K562 (cell line): ENCODE measurements around the gene IGSF23. TPM values are rescaled to one million over a fixed set of nuclear protein-coding genes. Genes with fewer than 3 reads are reported as not detected.
"Not testable (repeated sequence)": the region's sequence is repeated elsewhere in the genome, so short reads cannot be mapped to it uniquely, and the experiment has no call there.

ENCODE experiments used
- ATAC-seq: fragments of 200-7000 bp; cut with Tn5 transposase; 3 replicates; pipeline ENCODE4 v1.9.1; 2020; ENCODE audit warnings: moderate library complexity
- BruUV-seq: library from RNA; stranded (reverse); fragments of 400-500 nt; replicated peaks from 2 replicates; lab custom pipeline; 2021; lab: Mats Ljungman, UMichigan
- CTCF ChIA-PET: fragments of 300-600 bp; formaldehyde crosslinking; extraction: SDS; loops from one replicate; lab custom pipeline; 2021; ENCODE audit warnings: low intra/inter-chr PET ratio; lab: Yijun Ruan, JAX
- POLR2A ChIA-PET: fragments of 300-600, 350-650 bp; sonication (Branson Sonifier 250); formaldehyde crosslinking; extraction: SDS; loops from one replicate; lab custom pipeline; 2021; ENCODE audit warnings: antibody characterized with exemption, inconsistent platforms; lab: Yijun Ruan, JAX
- DNase-seq, 4 experiments: peaks; one replicate each; pipeline versions ENCODE4 v3.0.0 to v3.0.0-alpha.2; 2011 to 2018; ENCODE audit warnings: low spot score in 3 of 4, mixed read lengths in 3 of 4; ENCODE audit errors: extremely low read depth in 1 of 4
- FAIRE-seq: peaks from 2 replicates; lab custom pipeline; 2011; peaks lifted over from hg19 to GRCh38; lab: Jason Lieb, UNC
- H2AFZ ChIP-seq: 2 replicates; pipeline ENCODE4 v1.6.0; 2011; ENCODE audit warnings: low read depth, low read length, control low read depth, inconsistent platforms
- H3K27ac ChIP-seq: fragments of 200-600 bp; 3 replicates; pipeline ENCODE4 v1.8.0; 2011; ENCODE audit warnings: low read depth, mild to moderate bottlenecking, control low read depth, inconsistent platforms, low read length, moderate library complexity, mixed read lengths; ENCODE audit errors: extremely low read depth
- H3K27me3 ChIP-seq, 2 experiments: fragments of 300-600 bp in 1 of 2; 2 replicates in 1 of 2; 3 replicates in 1 of 2; pipeline versions ENCODE4 v1.6.0 to v1.8.0; 2011; ENCODE audit warnings: inconsistent platforms in 2 of 2, low read length in 2 of 2, mild to moderate bottlenecking in 1 of 2, mixed read lengths in 1 of 2, moderate library complexity in 1 of 2; ENCODE audit not compliant: control insufficient read depth in 2 of 2, insufficient read depth in 2 of 2
- H3K36me3 ChIP-seq: fragments of 300-600 bp; 3 replicates; pipeline ENCODE4 v1.8.0; 2011; ENCODE audit warnings: mild to moderate bottlenecking, low read length, inconsistent platforms; ENCODE audit not compliant: control insufficient read depth, insufficient read depth
- H3K4me1 ChIP-seq, 2 experiments: fragments of 200-600 bp in 1 of 2; replicated peaks in 1 of 2; 2 replicates in 1 of 2; 3 replicates in 1 of 2; pipeline versions ENCODE4 v1.5.1 to v1.8.0; 2011; ENCODE audit warnings: inconsistent platforms in 2 of 2, low read length in 2 of 2, mild to moderate bottlenecking in 1 of 2, mixed read lengths in 1 of 2, moderate library complexity in 1 of 2; ENCODE audit not compliant: control insufficient read depth in 2 of 2, insufficient read depth in 2 of 2
- H3K4me2 ChIP-seq: 2 replicates; pipeline ENCODE4 v1.6.1; 2011; ENCODE audit warnings: low read length, control low read depth, inconsistent platforms, mixed read lengths; ENCODE audit not compliant: insufficient read depth
- H3K4me3 ChIP-seq: fragments of 200-600 bp; sonication (generic), shearing (Covaris generic); 2 replicates; pipeline ENCODE4 v1.5.1; 2016; ENCODE audit warnings: control low read depth, inconsistent platforms
- H3K79me2 ChIP-seq: fragments of 200-600 bp; 3 replicates; pipeline ENCODE4 v1.8.0; 2011; ENCODE audit warnings: low read length, inconsistent platforms; ENCODE audit not compliant: control insufficient read depth, insufficient read depth
- H3K9ac ChIP-seq, 2 experiments: 2 replicates each; pipeline versions ENCODE4 v1.6.0 to v1.6.1; 2011; ENCODE audit warnings: low read depth in 2 of 2, low read length in 2 of 2, control low read depth in 1 of 2, inconsistent platforms in 1 of 2, mild to moderate bottlenecking in 1 of 2, mixed read lengths in 1 of 2; ENCODE audit not compliant: insufficient read depth in 1 of 2
- H3K9me1 ChIP-seq: one replicate; pipeline ENCODE4 v1.6.0; 2011; ENCODE audit warnings: inconsistent platforms, mild to moderate bottlenecking, low read length, moderate library complexity; ENCODE audit not compliant: control insufficient read depth, insufficient read depth
- H3K9me3 ChIP-seq: replicated peaks from 2 replicates; pipeline ENCODE4 v1.5.1; 2011; ENCODE audit warnings: low read depth, low read length, inconsistent platforms; ENCODE audit not compliant: control insufficient read depth, insufficient read depth
- H4K20me1 ChIP-seq: replicated peaks from 2 replicates; pipeline ENCODE4 v1.6.1; 2011; ENCODE audit warnings: low read length, inconsistent platforms, mixed read lengths; ENCODE audit not compliant: control insufficient read depth, insufficient read depth
- ARID1B ChIP-seq: fragments of 450-650 bp; IDR thresholded peaks from 2 replicates; pipeline ENCODE4 v1.6.1; 2016; ENCODE audit warnings: antibody characterized with exemption, mild to moderate bottlenecking, inconsistent platforms
- C11orf30 ChIP-seq: fragments of 450-650 bp; IDR thresholded peaks from 2 replicates; pipeline ENCODE4 v1.6.1; 2016; ENCODE audit warnings: low read depth, mild to moderate bottlenecking
- CBX5 ChIP-seq: IDR thresholded peaks from 2 replicates; pipeline ENCODE4 v1.6.1; 2014; ENCODE audit warnings: low read depth, borderline replicate concordance
- DPF2 ChIP-seq: fragments of 450-650 bp; IDR thresholded peaks from 2 replicates; pipeline ENCODE4 v1.6.1; 2016
- ETV6 ChIP-seq, 3 experiments: fragments of 150-350 bp in 1 of 3; sonication (generic) in 1 of 3; formaldehyde crosslinking in 1 of 3; IDR thresholded peaks; 2 replicates each; pipeline versions ENCODE4 v1.6.1 to v1.8.0; 2014 to 2022; ENCODE audit warnings: borderline replicate concordance in 2 of 3, low read depth in 2 of 3, antibody characterized with exemption in 1 of 3, low read length in 1 of 3, mild to moderate bottlenecking in 1 of 3, missing genetic modification reagents in 1 of 3
- MTA2 ChIP-seq: fragments of 450-650 bp; IDR thresholded peaks from 2 replicates; pipeline ENCODE4 v1.6.1; 2016; ENCODE audit warnings: low read depth
- PHTF2 ChIP-seq: fragments of 250-450 bp; sonication (Bioruptor Pico); IDR thresholded peaks from 2 replicates; pipeline ENCODE4 v1.5.0; 2021; ENCODE audit warnings: mild to moderate bottlenecking
- RCOR1 ChIP-seq, 2 experiments: IDR thresholded peaks; 2 replicates each; pipeline ENCODE4 v1.6.1; 2012; ENCODE audit warnings: low read depth in 2 of 2, low read length in 2 of 2, borderline replicate concordance in 1 of 2, improper control_type of control experiment in 1 of 2
- SMARCA4 ChIP-seq: fragments of 450-650 bp; IDR thresholded peaks from 2 replicates; pipeline ENCODE4 v1.6.1; 2016
- SRF ChIP-seq, 2 experiments: fragments of 250-450, 450-650 bp in 1 of 2; sonication (Bioruptor Pico) in 1 of 2; sonication (generic) in 1 of 2; formaldehyde crosslinking; IDR thresholded peaks; 2 replicates each; pipeline versions ENCODE4 v1.5.0 to v1.5.1; 2020 to 2022; ENCODE audit warnings: mild to moderate bottlenecking in 1 of 2, missing genetic modification reagents in 1 of 2
- TAL1 ChIP-seq: fragments of 450-650 bp; IDR thresholded peaks from 2 replicates; pipeline ENCODE4 v1.6.1; 2016; ENCODE audit warnings: mild to moderate bottlenecking
- TCFL5 ChIP-seq: fragments of 250-450 bp; sonication (Bioruptor Pico); conservative IDR thresholded peaks from 2 replicates; pipeline ENCODE4 v1.6.1; 2021; ENCODE audit warnings: mild to moderate bottlenecking, moderate library complexity, matching md5 sums
- TEAD4 ChIP-seq, 2 experiments: sonication (generic) in 1 of 2; formaldehyde crosslinking in 1 of 2; IDR thresholded peaks; 2 replicates each; pipeline versions ENCODE4 v1.6.1 to v1.8.0; 2012 to 2022; ENCODE audit warnings: borderline replicate concordance in 1 of 2, inconsistent platforms in 1 of 2, low read length in 1 of 2, mild to moderate bottlenecking in 1 of 2, missing genetic modification reagents in 1 of 2
- TRIM24 ChIP-seq, 2 experiments: fragments of 450-650 bp; IDR thresholded peaks; 2 replicates each; pipeline ENCODE4 v1.6.1; 2016
- ZBTB8A ChIP-seq: fragments of 450-650 bp; IDR thresholded peaks from 2 replicates; pipeline ENCODE4 v1.6.1; 2018; ENCODE audit warnings: mild to moderate bottlenecking, moderate library complexity; ENCODE audit not compliant: partially characterized antibody
- ZNF217 ChIP-seq: sonication (generic); formaldehyde crosslinking; IDR thresholded peaks from 2 replicates; pipeline ENCODE4 v1.8.0; 2022; ENCODE audit warnings: mild to moderate bottlenecking, missing genetic modification reagents
- WGBS: fragments of 100-300 bp; shearing (Covaris generic); methylation state at CpG from one replicate; pipeline ENCODE4 v1.1.6; 2016; ENCODE audit warnings: low coverage, mixed read lengths; ENCODE audit not compliant: insufficient coverage; ENCODE audit errors: missing lambda C conversion rate; 5-methylcytosine and 5-hydroxymethylcytosine counted together
- in situ Hi-C: fragments of 300-500 bp; cut with MboI; formaldehyde crosslinking; loops from 4 replicates; pipeline ENCODE4 v1.15.0; 2018; ENCODE audit warnings: inconsistent platforms, mixed read lengths
- intact Hi-C: fragments of 100-400 bp; cut with micrococcal nuclease; formaldehyde crosslinking; loops from 2 replicates; pipeline ENCODE4 v1.14.2; 2022
- polyA plus RNA-seq, 8 experiments: library from polyadenylated mRNA; depleted of rRNA in 4 of 8; stranded (reverse) in 5 of 8; unstranded in 3 of 8; fragments of >200 nt; fragmentation: Nextera tagmentation in 2 of 8; fragmentation: Illumina TruSeq in 1 of 8; extraction: Ambion mirVana in 2 of 8; extraction: Trizol in 1 of 8; gene quantifications; 2 replicates each; pipeline versions ENCODE4 v1.2.1 to v1.2.3, GENCODE V29; 2011 to 2014; ENCODE audit warnings: inconsistent platforms in 1 of 8, missing spikeins in 1 of 8
- total RNA-seq, 7 experiments: library from RNA; depleted of rRNA in 6 of 7; stranded (reverse); fragments of >200 nt in 6 of 7; fragmentation: Illumina TruSeq in 2 of 7; extraction: Trizol in 2 of 7; gene quantifications; 2 replicates each; pipeline versions ENCODE4 v1.2.1 to v1.2.3, GENCODE V29; 2011 to 2021; ENCODE audit warnings: low replicate concordance in 1 of 7
- TF ChIP-seq, protein P1 (sequence below): fragments of 450-650 bp; formaldehyde crosslinking; IDR thresholded peaks from 2 replicates; pipeline ENCODE4 v1.4.0; 2020; ENCODE audit warnings: mild to moderate bottlenecking, moderate library complexity

The IGSF23 gene
- total and polyA plus RNA-seq, 9 of the 15 experiments (the other 6 are each of a cell fraction or from before 2014, with no cell fraction given): not detected

DNA sequence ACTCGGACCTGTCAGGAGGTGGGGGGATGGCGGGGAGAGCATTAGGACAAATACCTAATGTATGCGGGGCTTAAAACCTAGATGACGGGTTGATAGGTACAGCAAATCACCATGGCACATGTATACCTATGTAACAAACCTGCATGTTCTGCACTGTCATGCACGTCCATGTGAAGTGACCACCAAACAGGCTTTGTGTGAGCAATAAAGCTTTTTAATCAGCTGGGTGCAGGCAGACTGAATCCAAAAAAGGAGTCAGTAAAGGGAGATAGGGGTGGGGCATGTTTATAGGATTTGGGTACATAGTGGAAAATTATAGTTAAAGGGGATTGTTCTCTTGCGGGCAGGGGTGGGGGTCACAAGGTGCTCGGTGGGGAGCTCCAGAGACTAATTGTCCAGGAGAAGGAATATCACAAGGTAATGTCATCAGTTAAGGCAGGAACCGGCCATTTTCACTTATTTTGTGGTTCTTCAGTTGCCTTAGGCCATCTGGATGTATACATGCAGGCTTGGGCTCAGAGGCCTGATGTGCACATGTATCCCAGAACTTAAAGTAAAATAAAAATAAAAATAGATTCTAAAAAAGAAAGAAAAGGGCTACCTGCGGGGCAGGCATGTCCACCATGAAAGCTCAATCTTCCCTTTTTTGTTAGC, 21.9 kb upstream of the IGSF23 start (continued):
- TF ChIP-seq ARID1B (peak; percentile 59; the same call in 1 of the 2 replicates), DPF2 (0 out of 2 replicates have a peak, but pooled peaks have one; percentile 21), SRF (CRISPR knock-in tag; IDR thresholded peaks at IDR 0.05) (peak in 1 of 2 experiments; percentile 24; a peak in 1 of 4 replicates), TRIM24 (IDR thresholded peaks at IDR 0.05) (peak in 1 of 2 experiments; percentile 33; a peak in 1 of 4 replicates), MTA2 (0 out of 2 replicates have a peak, but pooled peaks have one; percentile 14), TAL1 (peak; percentile 62), TEAD4 (IDR thresholded peaks at IDR 0.05; ENCODE audit: low read length) (peak; percentile 53; the same call in 1 of the 2 replicates), RCOR1 (IDR thresholded peaks at IDR 0.05; ENCODE audit: borderline replicate concordance in 1 of 2, low read depth in 2 of 2, low read length in 2 of 2) (peak in 1 of 2 experiments; percentile 24; a peak in 1 of 4 replicates), CBX5 (peak; percentile 86), C11orf30 (peak; percentile 57; the same call in 1 of the 2 replicates), SMARCA4 (0 out of 2 replicates have a peak, but pooled peaks have one; percentile 15)
- TF ChIP-seq TEAD4 (CRISPR knock-in tag; IDR thresholded peaks at IDR 0.05; ENCODE audit: borderline replicate concordance): not testable (repeated sequence)
- TF ChIP-seq, all 486 proteins: peak for 22; not testable (repeated sequence) for 464

DNA sequence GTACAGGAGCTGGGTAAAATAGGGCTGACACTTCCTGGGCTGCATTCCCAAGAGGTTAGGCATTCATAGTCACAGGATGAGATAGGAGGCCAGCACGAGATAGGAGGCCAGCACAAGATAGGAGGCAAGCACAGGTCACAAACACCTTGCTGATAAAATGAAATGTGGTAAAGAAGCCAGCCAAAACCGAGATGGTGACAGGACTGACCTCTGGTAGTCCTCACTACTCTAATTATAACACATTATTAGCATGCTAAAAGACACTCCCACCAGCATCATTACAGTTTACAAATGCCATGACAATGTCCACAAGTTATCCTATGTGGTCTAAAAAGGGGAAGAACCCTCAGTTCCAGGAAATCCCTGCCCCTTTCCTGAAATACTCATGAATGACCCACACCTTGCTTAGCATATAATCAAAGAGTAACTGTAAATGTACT, 20.9 kb upstream of the IGSF23 start:
- Histone ChIP-seq H3K9ac (no peak overlapping the region), H3K27me3 (no peaks in the 10 kb centered on the region), H3K27ac (peak overlapping the region; percentile 36; the same call in 1 of the 3 replicates), H3K4me3 (no peak overlapping the region), H3K9me1 (no peaks in the 10 kb centered on the region), H4K20me1 (no peaks in the 10 kb centered on the region), H3K4me2 (peak overlapping the region; percentile 17; the same call in 1 of the 2 replicates), H3K36me3 (no peaks in the 10 kb centered on the region), H2AFZ (no peak overlapping the region), H3K79me2 (no peaks in the 10 kb centered on the region), H3K4me1 (peaks cover 29 to 52% of the 10 kb centered on the region in 2 experiments), H3K9me3 (no peaks in the 10 kb centered on the region; the same call in 1 of the 2 replicates)
- BruUV-seq: no TSS peak
- intact Hi-C loops (no loop called here), in situ Hi-C loops (no loop called here)
- ChIA-PET POLR2A (interaction anchor here (0.6 to 1.7 kb wide), 4 partner anchors 8 to 59 kb away, joined by 3 to 5 read pairs (median 3); no protein-coding TSS in a partner anchor), CTCF (no interaction called here)
- DNase-seq: peak in 1 of 4 experiments; percentile 50
- WGBS: 0% methylated on average over 2 of the region's 2 CpGs
- ATAC-seq: no peak
- FAIRE-seq: no peak
- TF ChIP-seq ZNF217 (CRISPR knock-in tag): no peak
- TF ChIP-seq DPF2: no peak
- no peak for TF ChIP-seq PHTF2 (CRISPR knock-in tag)
- TF ChIP-seq TCFL5 (CRISPR knock-in tag): no peak
- no peak for TF ChIP-seq ZBTB8A
- TF ChIP-seq, protein P1, sequence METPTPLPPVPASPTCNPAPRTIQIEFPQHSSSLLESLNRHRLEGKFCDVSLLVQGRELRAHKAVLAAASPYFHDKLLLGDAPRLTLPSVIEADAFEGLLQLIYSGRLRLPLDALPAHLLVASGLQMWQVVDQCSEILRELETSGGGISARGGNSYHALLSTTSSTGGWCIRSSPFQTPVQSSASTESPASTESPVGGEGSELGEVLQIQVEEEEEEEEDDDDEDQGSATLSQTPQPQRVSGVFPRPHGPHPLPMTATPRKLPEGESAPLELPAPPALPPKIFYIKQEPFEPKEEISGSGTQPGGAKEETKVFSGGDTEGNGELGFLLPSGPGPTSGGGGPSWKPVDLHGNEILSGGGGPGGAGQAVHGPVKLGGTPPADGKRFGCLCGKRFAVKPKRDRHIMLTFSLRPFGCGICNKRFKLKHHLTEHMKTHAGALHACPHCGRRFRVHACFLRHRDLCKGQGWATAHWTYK: no peak
- no peak for TF ChIP-seq ETV6 (IDR thresholded peaks at IDR 0.05; ENCODE audit: borderline replicate concordance in 1 of 2, low read depth in 2 of 2, low read length in 1 of 2)
- TF ChIP-seq ETV6 (CRISPR knock-in tag; IDR thresholded peaks at IDR 0.05; ENCODE audit: borderline replicate concordance): no peak
